NCI-H510A treated with DMSO at 0.1 percent for 48 hours (cell line): ENCODE measurements around the gene FSTL1.

ENCODE experiments used
- DNase-seq: peaks from one replicate; lab custom pipeline; 2025; lab: John Stamatoyannopoulos, UW

Gene FSTL1

DNA sequence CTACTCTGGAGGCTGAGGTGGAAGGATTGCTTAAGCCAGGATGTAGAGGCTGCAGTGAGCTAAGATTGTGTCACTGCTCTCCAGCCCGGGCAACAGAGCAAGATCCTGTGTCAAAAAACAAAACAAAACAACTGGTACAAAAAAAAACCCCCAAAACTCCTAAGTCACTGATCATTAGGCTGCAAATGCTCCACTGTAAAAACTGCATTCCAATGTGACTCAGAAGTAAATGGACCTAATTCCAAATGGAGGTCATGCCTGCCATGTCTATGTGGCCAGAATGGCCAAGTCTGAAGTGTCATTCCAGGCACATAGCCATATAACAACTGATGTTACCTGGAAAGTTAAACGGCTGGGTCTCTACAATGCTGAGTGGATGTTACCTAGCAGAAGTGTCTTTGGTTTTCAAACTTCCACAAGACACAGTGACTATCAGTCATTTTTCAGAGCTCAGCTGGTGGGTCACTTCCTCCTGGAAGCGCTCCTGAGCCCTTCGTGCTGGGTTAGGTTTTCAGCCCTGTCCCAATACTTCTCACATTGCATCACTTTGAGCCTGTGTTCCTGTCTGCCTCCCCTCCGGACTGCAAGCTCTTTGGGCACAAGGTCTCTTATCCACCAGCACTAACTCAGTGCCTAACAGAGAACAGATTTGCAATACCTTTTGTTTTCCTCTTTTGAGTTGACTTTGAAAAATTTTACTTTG is 10.6 kb downstream of the FSTL1 start:
- no peak for DNase-seq

DNA sequence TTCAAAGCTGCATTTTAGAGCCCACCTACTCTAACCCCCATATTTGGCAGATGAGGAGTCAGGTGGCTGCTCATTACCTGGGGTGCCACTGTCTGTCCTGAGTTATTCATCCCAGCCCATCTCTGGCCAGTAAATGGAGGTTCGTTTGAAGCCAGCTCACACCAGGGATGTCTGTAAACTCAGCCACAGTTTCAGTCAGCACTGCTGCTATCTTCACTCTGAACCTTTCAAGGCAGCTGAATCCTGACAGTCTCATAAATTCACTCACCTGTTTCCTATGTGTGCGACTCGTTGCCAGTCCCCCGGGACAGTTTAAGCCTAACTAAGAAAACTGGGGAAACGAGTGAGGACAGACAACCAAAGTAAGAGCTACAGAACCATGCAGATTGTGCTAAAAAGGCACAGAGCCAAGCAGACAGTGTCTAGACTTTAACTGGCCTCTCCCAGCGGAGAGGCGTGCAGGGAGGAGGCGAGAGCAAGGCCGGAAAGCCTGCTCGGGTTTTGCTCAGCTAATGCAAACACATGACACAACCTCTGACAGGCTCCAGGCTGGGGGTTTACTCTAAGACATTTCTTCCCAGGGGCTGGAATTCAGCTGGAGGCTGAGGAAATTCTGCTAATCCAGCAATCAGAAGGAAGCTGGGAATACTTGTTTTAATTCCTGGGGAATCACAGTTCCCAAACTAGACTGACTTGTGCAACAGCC is 12.0 kb downstream of the FSTL1 start:
- DNase-seq = no peak

DNA sequence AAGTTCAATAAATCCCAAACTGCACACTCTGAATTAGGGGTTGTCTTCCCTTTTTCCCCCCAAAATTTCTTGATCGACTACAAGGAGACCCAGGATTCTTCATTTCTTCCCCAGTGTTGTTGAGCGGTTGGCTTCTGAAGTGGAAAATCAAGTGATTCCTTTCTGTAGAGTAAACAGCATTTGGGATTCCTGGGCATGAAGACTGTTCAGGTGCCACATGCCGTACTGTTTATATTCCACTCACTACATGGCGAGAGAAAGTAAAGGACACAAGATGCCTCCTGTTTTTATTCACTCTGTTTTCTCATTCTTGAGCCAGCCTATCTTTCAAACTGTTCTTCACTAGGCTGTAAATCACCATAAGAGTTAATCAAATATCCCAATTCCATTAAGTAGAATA is 12.6 kb downstream of the FSTL1 start:
- DNase-seq = no peak

DNA sequence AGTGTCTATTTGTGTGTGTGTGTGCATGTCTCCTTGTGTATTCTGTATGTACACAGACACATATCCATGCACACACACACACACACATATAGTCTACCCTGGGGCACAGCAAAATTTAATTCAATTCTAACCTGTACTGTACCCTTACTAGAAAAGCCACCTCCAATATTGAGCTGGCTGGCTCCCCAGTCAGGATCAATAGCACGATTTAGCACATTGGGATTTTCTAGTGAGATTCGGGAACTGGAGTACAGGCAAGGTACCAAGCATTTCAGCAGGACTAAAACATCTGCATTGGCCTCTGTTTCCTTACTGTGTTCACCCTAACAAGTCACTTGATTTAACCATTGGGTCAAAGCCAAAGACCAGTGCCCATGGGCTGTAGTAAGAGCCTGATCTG is 13.2 kb downstream of the FSTL1 start:
- DNase-seq = no peak

DNA sequence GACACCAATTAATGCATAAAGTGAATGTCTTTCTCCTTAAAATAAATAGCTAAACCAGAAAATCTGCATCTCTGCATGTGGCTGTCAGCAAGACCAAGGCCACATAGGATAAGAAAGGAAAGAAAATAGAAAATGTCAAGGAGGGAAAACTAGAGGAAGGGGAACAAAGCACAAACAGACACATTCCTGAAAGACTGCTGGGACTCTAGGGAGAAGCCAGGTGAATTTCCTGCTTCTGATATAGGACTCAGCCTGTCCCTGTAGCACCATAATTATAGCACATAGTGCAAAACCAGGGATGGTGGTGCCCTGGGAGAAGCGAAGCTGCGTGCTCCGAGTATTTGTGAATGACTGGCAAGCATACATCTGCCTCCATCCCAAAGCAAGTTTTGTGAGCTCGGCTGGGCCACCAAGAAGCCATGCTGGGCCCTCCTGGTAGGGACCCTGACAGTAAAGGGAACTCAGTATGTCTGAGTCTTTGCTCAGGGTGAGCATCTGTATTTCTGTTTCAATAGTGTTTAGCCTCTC is 14.2 kb downstream of the FSTL1 start:
- DNase-seq = no peak

DNA sequence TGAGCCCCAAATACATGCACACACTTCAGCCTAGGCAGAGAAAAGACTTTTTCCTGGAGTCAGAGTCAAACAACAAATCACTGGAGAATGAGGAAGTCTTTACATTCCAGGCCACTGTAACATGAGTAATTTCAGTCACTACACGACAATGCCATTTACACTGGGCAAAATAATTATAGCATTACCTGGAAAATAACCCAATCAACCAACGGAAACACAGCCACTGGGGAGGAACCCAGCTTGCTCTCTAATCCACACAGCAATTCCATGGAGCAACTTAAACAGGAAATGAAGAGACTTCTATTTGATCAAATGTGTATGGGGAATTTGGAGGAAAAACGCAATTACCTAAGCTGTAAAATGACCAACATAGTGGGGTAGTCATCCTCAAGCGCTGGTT is 15.2 kb downstream of the FSTL1 start:
- no peak for DNase-seq

DNA sequence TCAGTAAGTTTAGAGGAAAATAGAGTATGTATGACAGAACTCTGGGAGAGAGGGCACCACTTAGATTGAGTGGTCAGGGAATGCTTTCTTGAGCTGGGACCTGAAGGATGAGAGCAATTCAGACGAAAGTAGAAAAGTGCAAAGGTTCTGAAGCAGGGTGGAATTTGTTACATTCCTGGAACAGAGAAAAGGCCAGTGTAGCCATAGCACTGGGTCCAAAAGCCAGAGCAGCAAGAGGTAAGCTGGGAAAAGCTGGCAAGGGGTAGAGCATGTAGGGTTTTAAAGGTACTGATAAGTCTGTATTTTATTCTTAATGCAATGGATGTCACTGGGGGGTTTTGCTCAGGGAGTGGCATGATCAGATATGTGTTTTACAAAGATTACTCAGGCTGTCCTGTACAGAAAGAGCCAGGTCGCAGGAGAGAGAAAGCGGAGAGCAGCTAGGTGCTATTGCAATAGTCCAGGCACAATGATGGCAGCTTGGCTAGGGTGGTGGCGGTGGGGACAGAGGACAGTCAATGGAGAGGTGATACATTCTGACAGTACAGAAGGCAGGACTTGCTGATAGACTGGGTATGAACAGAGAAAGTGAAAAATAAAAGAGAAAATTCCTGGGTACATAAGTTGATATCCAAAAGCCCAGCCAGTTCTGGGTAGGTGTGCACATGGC is 17.0 kb downstream of the FSTL1 start:
- DNase-seq = no peak

DNA sequence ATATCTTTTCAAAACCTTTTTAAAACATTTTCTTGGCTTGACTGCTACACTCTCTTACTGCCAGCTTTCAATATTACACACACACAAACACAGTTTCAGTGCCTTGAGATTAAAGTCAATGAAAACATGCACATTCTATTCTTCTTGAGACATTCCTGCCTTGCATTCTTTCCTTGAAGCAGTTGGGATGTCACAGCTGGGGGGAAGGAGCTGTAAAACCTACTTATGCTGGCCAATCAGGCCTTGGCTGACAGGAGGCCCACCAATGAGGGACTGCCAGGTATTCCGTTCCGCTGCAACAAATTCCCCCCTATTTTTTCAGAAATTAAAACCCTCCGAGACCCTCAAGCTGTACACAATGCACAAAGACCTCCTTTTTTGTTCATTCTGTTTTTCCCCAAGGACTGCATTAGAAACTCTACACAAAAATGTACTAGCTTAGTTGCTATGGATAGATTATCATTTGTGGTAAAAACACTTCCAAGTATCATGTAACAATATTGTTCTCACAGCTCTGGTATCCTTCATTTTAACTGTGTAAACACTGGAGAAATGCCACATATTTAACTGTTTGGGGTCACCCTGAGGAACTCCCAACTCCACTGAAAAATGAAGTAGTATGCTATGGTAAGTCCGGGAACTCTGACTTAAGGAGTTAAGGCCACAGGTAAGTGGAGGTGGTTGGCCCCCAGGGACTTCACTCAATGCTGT is 18.5 kb downstream of the FSTL1 start:
- no peak for DNase-seq

DNA sequence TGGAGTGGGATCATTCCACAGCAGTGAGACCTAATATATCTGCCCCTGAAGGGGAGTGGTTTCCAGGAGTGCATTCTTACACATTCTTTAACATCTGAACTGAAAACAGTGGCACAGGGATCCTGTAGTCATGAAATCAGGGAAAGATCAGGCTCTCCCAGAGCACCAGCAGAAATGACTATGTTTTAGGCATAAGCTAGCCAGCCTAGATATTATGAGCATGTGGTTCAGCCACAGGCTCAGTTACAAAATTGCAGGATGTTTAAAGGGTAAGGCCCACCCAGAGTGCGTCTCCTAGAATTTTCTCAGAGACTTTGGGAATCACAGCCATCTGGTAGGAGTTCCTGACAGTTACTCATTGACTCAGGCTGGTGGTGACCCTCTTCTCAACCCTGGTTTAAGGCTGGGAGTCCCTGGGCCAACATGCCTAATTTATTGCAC is 20.9 kb downstream of the FSTL1 start:
- no peak for DNase-seq

DNA sequence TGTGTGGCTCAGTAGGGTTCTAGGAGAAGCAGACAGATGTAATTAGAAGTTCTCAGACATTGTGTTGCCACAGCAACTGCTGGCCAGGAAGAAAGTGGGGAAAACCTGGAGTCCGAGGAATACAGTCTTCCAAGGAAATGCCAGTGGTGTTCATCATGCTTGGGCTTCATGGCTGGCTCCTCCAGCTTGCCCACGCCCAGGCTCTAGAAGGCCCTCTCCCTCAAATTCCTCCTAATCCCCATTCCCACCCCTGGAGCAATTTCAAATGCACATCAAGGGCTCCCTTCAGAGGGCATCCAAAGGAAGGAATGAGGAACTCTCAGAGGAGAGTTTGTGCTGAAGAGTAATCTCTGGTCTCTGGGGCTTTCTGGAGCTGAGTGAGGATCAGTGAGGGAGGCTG is 21.9 kb downstream of the FSTL1 start:
- no peak for DNase-seq

DNA sequence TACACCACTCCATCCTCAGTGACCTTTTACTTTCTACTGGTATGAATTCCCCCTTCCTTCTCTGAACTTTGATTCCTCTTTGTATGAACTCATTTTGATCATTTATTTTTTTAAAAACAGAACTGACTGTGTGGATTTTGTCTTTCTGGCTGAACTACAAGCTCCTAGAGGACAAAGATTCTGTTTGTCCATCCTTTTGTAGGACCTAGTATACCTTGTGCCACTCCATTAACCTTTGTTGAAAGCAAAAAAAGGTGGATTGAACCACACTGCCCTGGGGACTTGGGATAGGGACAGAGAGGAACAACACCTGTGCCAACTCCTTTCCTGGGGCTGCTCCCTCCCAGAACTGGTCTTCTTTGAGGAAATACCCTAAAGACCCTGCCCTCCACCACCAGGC is 23.6 kb downstream of the FSTL1 start:
- DNase-seq = no peak

DNA sequence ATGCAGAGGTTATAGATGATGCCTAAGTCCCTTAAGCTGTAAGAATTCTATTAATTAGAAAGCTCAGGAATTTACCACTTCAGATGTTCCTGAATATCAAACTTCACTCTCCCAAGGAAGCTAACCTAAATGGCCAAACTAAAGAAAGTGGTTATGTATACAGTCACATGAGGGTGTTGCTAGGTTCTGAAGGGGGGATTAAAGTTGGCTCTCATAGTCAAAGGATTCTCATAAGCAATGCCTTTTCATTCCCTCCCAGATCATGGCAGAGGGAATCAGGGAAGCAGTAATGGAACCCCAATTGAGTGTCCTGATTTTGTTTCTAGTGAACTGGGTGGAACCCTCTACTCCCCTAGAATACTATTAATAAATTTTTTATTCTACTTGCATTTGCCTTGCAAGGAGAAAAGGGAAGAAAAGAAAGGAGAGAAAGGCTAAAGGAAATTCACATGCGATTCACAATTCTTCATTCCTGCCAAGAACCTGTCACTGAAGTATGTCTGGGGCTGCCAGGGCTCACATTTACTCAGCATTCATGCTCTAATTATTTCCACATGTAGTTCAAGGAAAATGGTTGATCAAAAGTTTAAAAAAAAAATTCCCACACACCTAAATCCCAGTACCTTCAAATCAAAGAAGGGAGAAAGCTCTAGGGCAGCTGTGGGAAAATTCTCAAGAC is 25.1 kb downstream of the FSTL1 start:
- no peak for DNase-seq

DNA sequence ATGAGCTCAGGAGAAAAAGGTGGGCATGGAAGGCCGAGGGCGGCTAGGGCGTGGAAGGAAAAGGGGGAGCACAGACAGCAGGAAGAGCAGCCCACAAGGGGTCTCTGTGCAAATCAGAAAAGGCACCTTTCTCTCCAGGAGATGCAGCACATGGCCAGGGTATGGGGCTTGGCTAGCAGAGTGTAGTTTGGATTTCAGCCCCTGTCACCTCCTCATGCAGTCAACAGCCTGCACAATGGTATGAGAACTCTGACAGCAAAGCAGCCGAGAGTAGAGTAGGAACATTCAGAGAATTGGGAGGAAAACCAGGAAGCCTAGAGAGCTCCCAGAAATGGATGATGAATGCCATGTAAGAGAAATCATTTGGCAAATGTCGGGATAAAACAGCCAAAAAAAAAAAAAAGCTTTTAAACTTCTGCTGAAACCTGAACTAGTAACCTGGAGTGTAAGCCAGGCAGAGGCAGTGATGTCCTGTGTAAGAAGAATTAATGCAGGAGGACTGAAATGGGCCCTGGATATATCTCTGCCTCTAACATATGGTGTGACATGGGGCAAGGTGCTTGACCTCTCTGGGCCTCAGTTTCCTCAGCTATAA is 25.7 kb downstream of the FSTL1 start:
- DNase-seq = no peak

DNA sequence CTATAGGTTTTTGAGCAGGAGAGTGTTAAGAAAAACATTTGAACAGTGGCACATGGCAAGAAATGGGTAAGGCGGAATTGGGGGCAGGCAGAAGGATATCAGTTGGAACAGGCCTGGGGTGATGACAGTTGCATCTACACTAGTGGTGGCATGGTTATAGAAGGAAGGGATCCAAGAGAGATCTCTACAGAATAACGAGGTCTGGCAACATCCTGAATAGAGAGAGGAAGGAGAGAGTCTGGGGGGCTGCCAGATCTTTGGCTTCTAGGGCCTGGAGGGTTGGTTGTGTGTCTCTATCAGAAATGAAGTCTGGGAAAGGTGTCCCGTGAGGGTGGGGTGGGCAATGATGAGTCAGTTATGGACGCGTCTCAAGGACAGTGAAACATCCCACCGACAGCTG is 26.3 kb downstream of the FSTL1 start:
- no peak for DNase-seq

DNA sequence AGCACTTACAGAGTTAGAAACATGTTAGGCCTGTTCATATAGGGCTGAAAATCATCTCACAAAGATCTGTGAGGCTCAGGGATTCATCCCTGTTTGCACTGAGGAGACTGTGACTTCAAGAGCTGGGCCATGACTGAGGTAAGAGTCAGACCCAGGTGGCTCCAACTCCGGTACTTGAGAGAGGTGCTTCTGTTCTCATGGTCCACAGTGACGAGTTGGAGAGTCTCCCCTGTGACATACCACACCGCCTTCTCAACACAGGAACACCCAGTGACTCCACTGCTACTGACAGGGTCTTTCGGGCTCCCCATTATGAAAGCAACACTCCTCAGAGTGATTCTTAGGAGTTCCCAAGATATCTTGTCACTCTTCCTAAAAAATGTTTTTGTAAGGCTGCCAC is 27.4 kb downstream of the FSTL1 start:
- no peak for DNase-seq

DNA sequence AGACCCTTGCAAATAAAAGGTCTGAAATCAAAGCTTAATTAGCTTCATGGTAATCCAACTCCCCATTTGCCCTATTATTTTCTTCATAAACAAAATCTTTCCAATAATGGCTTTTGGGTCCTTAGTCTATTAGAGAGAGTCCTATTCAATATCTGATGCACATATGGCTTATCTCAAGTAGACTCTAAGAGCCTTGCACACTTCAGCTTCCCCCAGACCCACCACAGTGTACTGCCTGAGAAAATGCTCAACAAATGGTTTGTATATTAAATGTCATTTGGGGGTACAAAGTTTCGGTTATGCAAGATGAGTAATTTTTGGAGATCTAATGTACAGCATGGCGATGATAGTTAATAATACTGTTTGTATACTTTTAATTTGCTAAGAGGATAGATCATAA is 28.9 kb downstream of the FSTL1 start:
- DNase-seq = no peak

DNA sequence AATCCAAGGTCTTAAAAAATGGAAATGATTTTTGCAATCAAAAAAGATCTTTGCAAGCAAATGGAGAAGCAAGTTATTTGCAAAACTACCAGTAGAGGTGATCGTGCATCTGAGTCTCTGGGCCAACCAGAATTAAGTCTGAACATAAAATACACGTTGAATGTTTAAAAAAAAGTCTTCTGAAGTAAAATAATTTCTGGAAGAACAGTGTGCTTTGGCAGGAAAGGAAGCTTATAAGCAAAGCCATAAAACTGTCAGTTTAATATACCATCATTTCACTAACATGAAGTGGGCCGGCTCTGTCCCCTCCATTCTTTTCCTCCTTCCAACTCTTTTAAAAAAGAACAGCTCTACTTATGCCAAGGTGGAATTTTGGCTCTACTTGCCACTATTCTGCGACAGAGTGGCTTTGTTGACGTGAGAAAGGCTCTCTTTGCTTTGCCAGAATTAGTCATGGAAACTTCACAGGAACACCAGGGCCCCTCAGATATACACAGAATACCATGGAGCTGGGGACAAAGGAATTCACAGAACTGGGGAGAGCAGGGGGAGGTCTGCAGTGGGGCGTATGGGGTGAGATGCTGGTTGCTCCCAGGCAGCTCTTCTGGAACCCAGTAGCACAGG is 29.8 kb downstream of the FSTL1 start:
- no peak for DNase-seq

DNA sequence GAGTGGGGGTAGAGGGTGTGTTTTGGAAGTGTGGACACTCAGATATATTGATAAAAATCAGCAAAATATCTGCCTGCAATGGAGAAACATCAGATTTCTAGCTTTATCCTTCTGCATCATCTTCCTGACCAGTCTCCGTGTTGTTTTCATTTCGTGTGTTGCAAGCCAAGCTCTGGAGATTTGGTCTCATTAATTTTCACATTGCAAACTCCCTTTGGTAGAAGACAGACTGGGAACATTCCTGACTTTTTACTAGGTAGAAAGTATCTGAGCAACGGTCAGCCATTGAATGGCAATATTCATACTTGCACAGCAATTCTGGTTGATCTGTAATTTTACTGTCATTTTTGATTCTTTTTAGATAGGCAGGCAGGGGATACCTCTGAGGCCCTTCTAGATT is 30.4 kb downstream of the FSTL1 start:
- DNase-seq = no peak

DNA sequence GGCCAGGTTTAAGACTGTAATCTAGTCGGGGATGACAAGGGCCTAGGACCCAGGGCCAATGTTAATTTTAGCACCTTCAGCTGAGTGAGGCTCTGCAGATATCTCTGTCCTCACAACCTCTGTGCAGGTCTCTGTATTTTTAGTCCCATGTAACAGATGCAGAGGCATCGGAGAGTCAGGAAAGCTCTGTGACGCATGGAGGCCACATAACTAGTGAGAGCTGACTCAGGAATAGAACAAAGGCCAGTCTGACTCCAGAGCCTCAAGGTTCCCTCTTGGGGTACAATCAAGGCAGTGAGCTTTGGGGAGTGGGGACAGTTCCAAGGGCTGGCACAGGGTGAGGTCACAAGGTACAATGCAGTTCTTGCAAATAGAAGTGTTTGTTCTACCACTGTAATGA is 31.0 kb downstream of the FSTL1 start:
- DNase-seq = no peak

DNA sequence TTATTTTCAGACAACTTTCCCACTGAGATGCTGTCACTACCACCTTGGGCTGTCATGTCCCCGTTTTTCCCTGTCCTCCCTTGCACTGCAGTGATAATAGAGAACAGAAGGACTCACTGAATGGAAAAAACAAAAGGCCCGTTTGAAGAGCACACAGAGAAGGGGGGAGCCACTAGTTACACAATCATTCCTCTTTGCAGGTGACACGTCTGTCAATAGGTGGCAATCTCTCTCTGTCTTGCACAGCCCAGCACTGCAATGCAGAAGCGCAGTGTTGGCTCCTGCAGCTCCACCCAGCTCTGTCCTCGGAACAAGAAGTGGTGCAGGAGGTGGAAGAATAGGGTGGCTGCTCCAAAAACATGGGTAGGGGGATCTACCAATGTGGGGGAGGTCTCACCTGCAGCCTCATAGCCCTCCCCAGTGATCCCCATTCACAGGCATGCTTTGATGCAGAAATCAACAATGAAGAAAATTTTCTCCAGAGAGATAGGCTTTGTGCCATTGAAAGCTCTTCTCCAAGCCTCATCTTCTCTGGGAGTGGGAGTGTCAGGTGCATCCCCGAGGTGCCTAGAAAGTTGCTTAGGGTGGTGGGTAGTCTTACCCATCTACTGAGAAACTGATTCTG is 31.8 kb downstream of the FSTL1 start:
- DNase-seq = peak; percentile 38

DNA sequence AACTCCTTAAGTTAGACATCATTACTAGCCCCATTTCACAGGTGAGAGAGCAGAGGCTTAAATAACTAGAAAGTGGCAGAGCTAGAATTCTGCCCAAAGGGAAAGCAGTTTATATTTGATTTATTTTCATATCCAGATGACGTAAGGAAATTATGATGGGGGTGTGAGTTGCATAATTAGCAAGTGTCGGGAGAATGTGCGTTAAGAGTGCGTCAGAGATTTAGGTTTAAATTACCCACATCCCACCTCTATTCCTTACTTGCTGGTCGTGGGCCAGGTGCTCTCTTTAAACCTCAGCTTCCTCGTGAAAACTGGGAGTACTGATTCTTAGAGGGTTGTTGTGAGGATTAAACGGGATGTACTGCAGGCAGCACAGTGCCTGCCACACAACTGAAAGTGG is 32.3 kb downstream of the FSTL1 start:
- DNase-seq = no peak
